ENCODE measurements around the gene GRM6.

Gene GRM6

GRCh38 chr5:178997191-178997590 lies 2.1 kb upstream of the GRM6 start:
- TF ChIP-seq, protein P1, sequence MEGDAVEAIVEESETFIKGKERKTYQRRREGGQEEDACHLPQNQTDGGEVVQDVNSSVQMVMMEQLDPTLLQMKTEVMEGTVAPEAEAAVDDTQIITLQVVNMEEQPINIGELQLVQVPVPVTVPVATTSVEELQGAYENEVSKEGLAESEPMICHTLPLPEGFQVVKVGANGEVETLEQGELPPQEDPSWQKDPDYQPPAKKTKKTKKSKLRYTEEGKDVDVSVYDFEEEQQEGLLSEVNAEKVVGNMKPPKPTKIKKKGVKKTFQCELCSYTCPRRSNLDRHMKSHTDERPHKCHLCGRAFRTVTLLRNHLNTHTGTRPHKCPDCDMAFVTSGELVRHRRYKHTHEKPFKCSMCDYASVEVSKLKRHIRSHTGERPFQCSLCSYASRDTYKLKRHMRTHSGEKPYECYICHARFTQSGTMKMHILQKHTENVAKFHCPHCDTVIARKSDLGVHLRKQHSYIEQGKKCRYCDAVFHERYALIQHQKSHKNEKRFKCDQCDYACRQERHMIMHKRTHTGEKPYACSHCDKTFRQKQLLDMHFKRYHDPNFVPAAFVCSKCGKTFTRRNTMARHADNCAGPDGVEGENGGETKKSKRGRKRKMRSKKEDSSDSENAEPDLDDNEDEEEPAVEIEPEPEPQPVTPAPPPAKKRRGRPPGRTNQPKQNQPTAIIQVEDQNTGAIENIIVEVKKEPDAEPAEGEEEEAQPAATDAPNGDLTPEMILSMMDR (conservative IDR thresholded peaks at IDR 0.05) = no peak
- no peak for TF ChIP-seq ZFX (IDR thresholded peaks at IDR 0.05)
- no peak overlapping the region for H3K27ac ChIP-seq

- no peak overlapping the region for H3K27ac ChIP-seq
- TF ChIP-seq, protein P1 (conservative IDR thresholded peaks at IDR 0.05) = no peak
- TF ChIP-seq ZFX (IDR thresholded peaks at IDR 0.05) = no peak
Observed at GRCh38 chr5:178996156-178996555, 1.0 kb upstream of the GRM6 start.

DNA sequence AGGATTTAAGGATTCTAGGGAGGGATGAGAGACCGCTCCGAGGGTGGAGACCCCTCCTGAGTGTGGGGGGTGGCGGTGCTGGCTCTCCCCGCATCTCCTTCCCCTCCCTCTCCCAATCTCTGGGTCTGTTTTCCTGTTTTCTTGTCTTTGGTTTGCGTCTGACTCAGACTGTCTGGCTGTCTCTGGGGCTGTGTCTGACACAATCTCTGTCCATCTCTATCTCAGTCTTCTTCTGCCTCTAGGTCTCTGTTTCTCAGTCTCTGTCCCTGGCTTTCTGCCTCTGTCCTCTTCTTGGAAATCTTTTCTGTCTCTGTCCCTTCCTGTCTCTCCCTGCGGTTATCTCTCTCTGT lies 196 bp upstream of the GRM6 start:
- no peak overlapping the region for H3K27ac ChIP-seq
- no peak for TF ChIP-seq ZFX (IDR thresholded peaks at IDR 0.05)
- TF ChIP-seq, protein P1 (conservative IDR thresholded peaks at IDR 0.05) = no peak

GRCh38 chr5:178993955-178994579 lies 1.1 kb downstream of the GRM6 start:
- no peak for TF ChIP-seq ZFX (IDR thresholded peaks at IDR 0.05)
- TF ChIP-seq, protein P1 (conservative IDR thresholded peaks at IDR 0.05) = no peak
- H3K27ac ChIP-seq = no peak overlapping the region

DNA sequence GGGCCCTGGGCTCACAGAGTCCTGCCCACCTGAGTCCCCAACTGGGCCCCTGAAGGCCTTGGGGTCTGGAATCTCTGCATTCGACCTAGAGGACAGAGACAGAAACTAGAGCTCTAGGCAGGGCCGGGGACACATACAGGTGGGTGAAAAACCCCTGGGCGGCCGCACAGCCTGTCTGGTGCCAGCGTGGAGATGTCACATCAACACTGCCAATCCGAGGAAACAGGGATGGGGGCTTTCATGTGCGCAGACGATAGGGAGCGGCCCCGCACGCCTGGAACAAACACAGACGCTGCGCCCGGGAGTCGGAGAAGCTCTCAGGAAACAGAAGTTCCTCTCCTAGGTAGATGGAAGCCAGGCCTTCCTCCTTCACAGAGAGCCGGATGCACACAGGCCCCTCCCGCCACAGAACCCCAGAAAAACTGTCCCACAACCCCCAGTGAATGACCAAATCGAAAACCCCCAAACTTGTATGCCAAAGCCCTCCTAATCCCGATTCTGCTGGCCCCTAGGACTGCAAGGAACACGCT lies 1.8 kb downstream of the GRM6 start:
- H3K27ac ChIP-seq = no peak overlapping the region
- TF ChIP-seq, protein P1 (conservative IDR thresholded peaks at IDR 0.05) = no peak
- no peak for TF ChIP-seq ZFX (IDR thresholded peaks at IDR 0.05)

GRCh38 chr5:178992291-178992895 lies 2.7 kb downstream of the GRM6 start:
- H3K27ac ChIP-seq = no peak overlapping the region
- TF ChIP-seq, protein P1 (conservative IDR thresholded peaks at IDR 0.05) = no peak
- TF ChIP-seq ZFX (IDR thresholded peaks at IDR 0.05) = no peak

All from C4-2B (cell line).